Measurements from ENCODE around the gene SCIN. TPM values are rescaled to one million over a fixed set of nuclear protein-coding genes. Genes with fewer than 3 reads are reported as not detected.
"Not testable (repeated sequence)": the region's sequence is repeated elsewhere in the genome, so short reads cannot be mapped to it uniquely, and the experiment has no call there.

The SCIN gene
- total RNA-seq = under 1 TPM in 1 of 3 donors, not detected in 2; 0.08 TPM
- total RNA-seq (2013) = 0.11 TPM

GRCh38 chr7:12570534-12571461 lies at the start of gene SCIN:
Gene SCIN (plus strand): TSS chr7:12570720. CDS start chr7:12570787, 67 bp downstream.
- TF ChIP-seq CTCF (IDR thresholded peaks at IDR 0.05) = no peak
- no peaks in the 10 kb centered on the region for H3K9me3 ChIP-seq (ENCODE audit: control insufficient read depth, insufficient read depth, low read length)
- 7% methylated on average over 74 of the region's 74 CpGs for WGBS (ENCODE audit: insufficient coverage)
- Mint-ChIP-seq H3K27ac (no peak within 1 kb of the TSS), H3K9me3 (no peaks in the 10 kb centered on the region), H3K27me3 (ENCODE audit: low read depth in 2 of 2) (peaks cover 26 to 46% of the 10 kb centered on the region in 2 donors), H3K4me3 (peak within 1 kb of the TSS; percentile 63), H3K36me3 (no peaks in the 10 kb centered on the region), H3K4me1 (peaks cover 7 to 13% of the 10 kb centered on the region in 2 donors)
- intact Hi-C loops (cut with micrococcal nuclease) = no loop called here
- no peak within 1 kb of the TSS for H3K27ac ChIP-seq (ENCODE audit: low read length)
- ATAC-seq = peak in 1 of 3 donors; percentile 29
- H3K4me3 ChIP-seq (ENCODE audit: low read length) = no peak within 1 kb of the TSS
- no peaks in the 10 kb centered on the region for H3K36me3 ChIP-seq (ENCODE audit: control insufficient read depth, insufficient read depth, low read length)
- peak in 1 of 2 donors; percentile 31 for DNase-seq
- peaks cover 12% of the 10 kb centered on the region for H3K4me1 ChIP-seq (ENCODE audit: control insufficient read depth, insufficient read depth, low read length)
- H3K27me3 ChIP-seq (ENCODE audit: control insufficient read depth, insufficient read depth, low read length) = peaks cover 14% of the 10 kb centered on the region

GRCh38 chr7:12524794-12525386 lies 45.6 kb upstream of the SCIN start:
- Mint-ChIP-seq H3K27me3 (ENCODE audit: low read depth in 2 of 2) (no peaks in the 10 kb centered on the region), H3K4me1 (no peaks in the 10 kb centered on the region), H3K9me3 (no peaks in the 10 kb centered on the region), H3K27ac (no peak overlapping the region), H3K36me3 (no peaks in the 10 kb centered on the region), H3K4me3 (no peak overlapping the region)
- H3K27ac ChIP-seq (ENCODE audit: low read length) = no peak overlapping the region
- peak in 1 of 2 donors; percentile 60 for DNase-seq
- H3K4me1 ChIP-seq (ENCODE audit: control insufficient read depth, insufficient read depth, low read length) = no peaks in the 10 kb centered on the region
- 28% methylated on average over 3 of the region's 5 CpGs for WGBS (ENCODE audit: insufficient coverage)
- no peaks in the 10 kb centered on the region for H3K36me3 ChIP-seq (ENCODE audit: control insufficient read depth, insufficient read depth, low read length)
- H3K9me3 ChIP-seq (ENCODE audit: control insufficient read depth, insufficient read depth, low read length) = no peaks in the 10 kb centered on the region
- no peak for ATAC-seq
- TF ChIP-seq CTCF (IDR thresholded peaks at IDR 0.05) = peak; percentile 59
- H3K27me3 ChIP-seq (ENCODE audit: control insufficient read depth, insufficient read depth, low read length) = no peaks in the 10 kb centered on the region
- no peak overlapping the region for H3K4me3 ChIP-seq (ENCODE audit: low read length)
- intact Hi-C loops (cut with micrococcal nuclease) = loop anchor here (1.0 kb wide), 1 partner anchor 738 kb away; no protein-coding TSS in a partner anchor

GRCh38 chr7:12526693-12527092 lies 43.8 kb upstream of the SCIN start:
- H3K36me3 ChIP-seq (ENCODE audit: control insufficient read depth, insufficient read depth, low read length); H3K27me3 Mint-ChIP-seq (ENCODE audit: low read depth in 2 of 2); H3K9me3 Mint-ChIP-seq; H3K27me3 ChIP-seq (ENCODE audit: control insufficient read depth, insufficient read depth, low read length); intact Hi-C loops (cut with micrococcal nuclease); ATAC-seq; H3K4me1 ChIP-seq (ENCODE audit: control insufficient read depth, insufficient read depth, low read length); H3K36me3 Mint-ChIP-seq; H3K9me3 ChIP-seq (ENCODE audit: control insufficient read depth, insufficient read depth, low read length); H3K4me3 Mint-ChIP-seq; H3K27ac Mint-ChIP-seq; DNase-seq; H3K4me1 Mint-ChIP-seq; H3K4me3 ChIP-seq (ENCODE audit: low read length); H3K27ac ChIP-seq (ENCODE audit: low read length): not testable (repeated sequence)
- no CpG with 5 or more reads among the region's 2 CpGs for WGBS (ENCODE audit: insufficient coverage)

GRCh38 chr7:12527670-12528069 lies 42.9 kb upstream of the SCIN start:
- H3K4me3 Mint-ChIP-seq; intact Hi-C loops (cut with micrococcal nuclease): not testable (repeated sequence)

More at GRCh38 chr7:12527670-12528069, 42.9 kb upstream of the SCIN start:
- DNase-seq; H3K4me3 ChIP-seq (ENCODE audit: low read length); H3K36me3 Mint-ChIP-seq; H3K4me1 Mint-ChIP-seq; H3K27me3 ChIP-seq (ENCODE audit: control insufficient read depth, insufficient read depth, low read length); H3K27ac Mint-ChIP-seq; H3K4me1 ChIP-seq (ENCODE audit: control insufficient read depth, insufficient read depth, low read length); H3K9me3 Mint-ChIP-seq; H3K9me3 ChIP-seq (ENCODE audit: control insufficient read depth, insufficient read depth, low read length); H3K27ac ChIP-seq (ENCODE audit: low read length); H3K27me3 Mint-ChIP-seq (ENCODE audit: low read depth in 2 of 2); ATAC-seq; H3K36me3 ChIP-seq (ENCODE audit: control insufficient read depth, insufficient read depth, low read length): not testable (repeated sequence)
- WGBS (ENCODE audit: insufficient coverage) = 88% methylated on average over 1 of the region's 1 CpG
